ENCODE measurements around the gene CD52.
"Not testable (repeated sequence)": the region's sequence is repeated elsewhere in the genome, so short reads cannot be mapped to it uniquely, and the experiment has no call there.

CD52 gene

DNA sequence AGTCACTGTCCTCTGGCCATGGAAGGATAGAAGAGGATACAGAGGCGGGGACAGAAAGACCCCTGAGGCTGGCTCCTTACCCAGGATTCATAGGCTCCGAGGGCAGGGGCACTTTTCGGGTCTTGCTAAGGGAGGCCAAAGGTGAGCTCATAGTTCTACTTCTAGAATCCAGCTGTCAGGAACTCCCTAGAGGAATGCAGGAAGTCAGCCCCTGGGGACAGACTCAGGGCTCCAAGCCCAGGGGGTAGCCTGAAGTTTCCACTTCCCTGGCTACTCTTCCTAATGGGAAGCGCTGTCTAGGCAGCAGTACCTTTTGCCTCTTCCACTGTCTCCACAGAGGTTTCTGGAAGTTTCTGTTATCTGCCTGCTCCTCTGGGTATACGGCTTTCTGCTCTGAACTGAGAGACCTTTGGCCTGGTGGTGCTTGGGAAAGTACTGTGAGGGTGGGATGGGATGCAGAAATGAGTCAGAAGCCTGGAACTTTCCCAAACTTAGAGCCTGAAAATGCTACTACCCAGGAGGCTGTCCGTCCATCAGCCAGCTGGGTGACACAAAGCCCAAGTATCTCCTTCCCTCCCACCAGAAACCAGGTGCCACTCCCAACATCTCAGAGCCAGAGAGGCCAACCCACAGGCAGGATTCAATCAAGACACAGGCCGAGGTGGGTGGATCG, 14.9 kb upstream of the CD52 start:
- no peak for DNase-seq

DNA sequence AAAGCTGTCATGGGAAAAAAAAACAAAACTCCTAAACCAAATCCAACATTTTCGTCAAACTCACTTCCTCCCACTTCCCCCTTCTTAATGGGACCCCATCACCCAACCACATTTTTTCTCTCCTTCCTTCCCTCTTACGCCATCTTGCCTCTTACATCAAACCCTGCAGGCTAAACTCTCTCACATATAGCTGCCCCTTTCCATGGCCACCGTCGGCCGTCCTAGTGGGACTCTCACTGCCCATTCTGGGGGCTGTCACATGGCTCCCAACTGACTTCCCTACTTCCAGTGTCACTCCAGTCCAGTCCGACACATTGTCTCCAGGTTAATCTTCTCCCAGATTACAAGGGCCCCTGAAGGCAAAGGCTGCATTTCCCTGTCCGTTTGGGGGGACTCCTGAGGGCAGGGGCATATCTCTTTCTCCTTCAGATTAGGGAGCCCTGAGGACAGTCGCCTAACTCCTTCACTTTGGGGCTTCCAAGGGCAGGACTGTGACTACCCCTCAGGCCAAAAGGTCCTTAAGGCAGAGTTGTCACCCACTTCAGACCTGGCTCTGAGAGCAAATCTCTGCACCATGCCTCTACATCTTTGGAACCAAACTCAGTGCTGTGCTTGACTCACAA, 12.0 kb upstream of the CD52 start:
- no peak for DNase-seq

DNA sequence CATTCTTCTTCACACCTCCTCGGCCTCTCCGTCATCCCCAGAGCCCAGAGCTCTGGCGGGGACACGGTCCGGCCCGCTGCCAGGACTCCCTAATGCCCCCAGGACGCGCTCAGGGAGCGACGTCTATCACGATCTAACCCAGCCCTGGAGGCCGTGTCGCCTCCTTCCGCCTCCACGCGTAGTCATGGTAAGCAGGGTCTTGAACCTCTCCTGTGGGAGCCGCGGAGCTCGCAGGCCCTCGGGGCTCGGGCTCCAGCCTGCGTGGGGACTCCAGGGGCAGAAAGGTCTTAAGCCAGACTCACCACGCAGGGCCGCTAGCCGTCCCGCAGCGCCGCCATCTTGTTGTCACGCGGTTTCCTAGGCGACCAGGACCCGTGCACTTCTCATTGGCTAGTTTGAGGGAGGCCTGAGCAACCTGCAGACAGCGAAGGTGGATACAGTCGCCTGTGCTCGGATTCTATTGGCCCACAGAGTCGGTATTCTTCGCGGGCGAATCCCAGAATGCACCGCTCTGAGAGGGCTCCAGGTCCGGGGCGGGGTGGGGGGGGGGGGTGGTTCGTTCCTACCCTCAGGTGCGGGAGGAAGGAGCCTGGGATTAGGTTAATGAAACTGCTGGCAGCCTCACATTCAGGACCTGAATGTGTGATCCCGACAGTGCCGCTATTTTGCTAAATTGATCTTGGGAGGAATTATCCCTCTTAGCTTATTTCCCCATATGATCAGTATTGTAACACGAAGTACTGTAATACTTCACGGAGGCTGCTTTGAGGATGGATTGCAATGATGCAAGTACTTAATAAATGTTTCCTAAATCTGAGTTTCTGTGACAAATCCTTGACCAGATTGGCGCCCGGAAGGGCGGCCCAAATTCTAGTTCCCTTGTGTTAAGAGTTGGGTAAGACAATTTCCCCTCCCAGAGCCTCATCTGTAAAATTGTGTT, 11.2 kb upstream of the CD52 start, which contains the start of gene UBXN11:
Gene UBXN11 (minus strand): TSS at position 347 of the 940 bp plus-strand sequence. CDS start 3,753 bp downstream, outside the sequence.
- DNase-seq: peak; percentile 95

DNA sequence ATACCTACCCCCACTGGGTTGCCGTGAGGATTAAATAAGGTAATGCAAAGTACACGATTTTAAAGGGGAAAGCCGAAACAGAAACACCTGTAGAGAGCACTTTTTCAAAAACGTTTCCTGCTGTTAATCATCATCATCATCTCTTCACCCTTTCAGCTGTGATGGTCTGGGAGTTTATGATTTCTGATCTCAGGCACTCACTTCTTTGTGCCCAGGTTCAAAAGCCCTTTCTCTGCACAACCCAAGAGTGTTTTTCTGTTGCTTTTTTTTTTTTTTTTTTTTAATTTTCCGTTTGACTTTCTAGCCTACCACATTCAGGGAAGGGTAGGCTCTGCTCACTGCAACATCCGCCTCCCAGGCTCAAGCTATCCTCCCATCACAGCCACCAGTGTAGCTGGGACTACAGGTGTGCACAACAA, 10.4 kb upstream of the CD52 start:
- DNase-seq: peak; percentile 41

DNA sequence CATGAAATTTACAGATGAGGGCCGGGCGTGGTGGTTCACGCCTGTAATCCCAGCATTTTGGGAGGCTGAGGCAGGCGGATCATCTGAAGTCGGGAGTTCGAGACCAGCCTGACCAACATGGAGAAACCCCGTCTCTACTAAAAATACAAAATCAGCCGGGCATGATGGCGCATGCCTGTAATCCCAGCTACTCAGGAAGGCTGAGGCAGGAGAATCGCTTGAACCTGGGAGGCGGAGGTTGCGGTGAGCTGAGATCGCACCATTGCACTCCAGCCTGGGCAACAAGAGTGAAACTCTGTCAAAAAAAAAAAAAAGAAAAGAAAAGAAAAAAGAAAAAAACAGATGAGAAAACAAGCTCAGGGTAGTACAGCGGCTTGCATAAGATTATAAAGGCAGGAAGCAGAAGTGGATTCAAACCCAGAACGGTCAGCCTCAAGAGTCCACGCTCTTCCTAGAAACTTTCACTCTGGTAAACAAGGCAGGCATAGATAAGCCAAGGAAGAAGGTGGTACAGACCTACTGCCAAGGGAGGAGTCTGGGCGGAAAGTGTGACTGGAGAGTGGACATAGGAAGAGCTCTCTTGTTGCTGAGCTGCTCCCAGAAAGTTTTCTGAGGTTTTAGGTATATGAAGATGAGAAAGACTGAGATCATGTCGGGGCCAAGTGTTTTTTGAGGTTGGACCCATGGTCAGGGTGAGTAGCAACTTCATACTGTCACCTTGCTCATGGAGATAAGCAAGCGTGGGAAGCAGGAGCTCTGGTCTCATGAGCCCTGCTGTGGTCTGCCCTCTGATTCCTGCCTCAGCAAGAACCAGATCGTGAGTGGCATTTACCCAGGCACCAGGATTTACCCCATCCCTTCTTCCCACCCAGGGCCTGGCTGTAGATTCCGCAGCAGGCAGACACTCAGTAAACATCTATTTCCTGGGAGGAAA, 9.5 kb upstream of the CD52 start:
- peak; percentile 59 for DNase-seq

DNA sequence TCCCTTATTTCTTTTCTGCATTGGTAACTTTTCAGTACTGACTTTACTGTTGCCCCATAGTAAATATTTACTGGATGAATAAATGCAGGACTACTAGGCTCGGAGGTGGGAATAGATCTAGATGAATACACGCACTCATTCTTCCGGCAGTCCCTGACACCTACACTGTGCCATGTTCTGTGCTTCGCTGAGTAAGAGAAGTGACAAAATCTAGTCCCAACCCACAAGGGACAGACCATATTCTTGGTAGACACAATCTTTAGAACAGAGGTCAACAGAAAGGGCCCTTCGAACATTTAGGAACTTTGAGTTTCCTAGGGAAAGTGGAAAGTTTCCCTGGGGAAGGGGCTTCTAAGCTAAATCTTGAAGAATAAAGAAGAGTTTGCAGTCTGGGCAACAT, 3.3 kb upstream of the CD52 start:
- no peak for DNase-seq

DNA sequence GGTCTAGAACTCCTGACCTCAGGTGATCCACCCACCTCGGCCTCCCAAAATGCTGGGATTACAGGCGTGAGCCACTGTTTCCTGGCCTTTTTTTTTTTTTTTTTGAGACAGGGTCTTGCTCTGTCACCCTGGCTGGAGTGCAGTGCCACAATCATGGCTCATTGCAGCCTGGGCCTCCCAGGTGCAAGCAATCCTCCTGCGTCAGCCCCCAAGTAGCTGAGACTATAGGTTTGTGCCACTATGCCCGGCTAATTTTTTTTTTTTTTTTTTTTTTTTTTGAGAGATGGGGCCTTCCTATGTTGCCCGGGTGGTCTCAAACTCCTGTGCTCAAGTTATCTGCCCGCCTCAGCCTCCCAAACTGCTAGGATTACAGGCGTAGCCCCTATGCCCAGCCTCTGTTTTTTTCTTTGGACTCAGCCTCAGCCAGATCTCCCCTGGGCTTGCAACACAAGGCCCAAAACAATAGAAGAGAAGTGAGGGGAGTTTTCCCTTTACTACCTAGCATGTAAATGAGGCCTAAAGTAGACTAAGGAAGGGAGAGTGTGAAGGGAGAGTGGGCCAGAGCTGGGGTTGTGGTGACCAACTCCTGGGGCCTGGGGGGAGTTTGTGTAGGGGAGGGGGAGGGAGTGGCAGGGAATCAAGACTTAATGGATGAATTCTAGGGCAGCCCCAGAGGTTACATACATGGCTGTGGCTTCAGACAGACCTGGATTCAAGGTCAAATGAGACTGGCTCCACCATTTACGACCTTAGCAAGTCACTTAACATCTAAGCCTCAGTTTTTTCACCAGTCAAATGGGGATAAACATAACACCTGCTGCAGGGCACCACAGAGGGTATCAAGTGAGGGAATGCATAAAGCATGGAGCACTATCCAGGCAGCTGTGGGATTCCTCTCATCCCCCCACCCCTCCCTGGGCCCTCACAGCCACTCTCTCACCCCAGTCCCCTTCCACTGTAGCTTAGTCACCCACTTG, 1.6 kb upstream of the CD52 start:
- DNase-seq: no peak

DNA sequence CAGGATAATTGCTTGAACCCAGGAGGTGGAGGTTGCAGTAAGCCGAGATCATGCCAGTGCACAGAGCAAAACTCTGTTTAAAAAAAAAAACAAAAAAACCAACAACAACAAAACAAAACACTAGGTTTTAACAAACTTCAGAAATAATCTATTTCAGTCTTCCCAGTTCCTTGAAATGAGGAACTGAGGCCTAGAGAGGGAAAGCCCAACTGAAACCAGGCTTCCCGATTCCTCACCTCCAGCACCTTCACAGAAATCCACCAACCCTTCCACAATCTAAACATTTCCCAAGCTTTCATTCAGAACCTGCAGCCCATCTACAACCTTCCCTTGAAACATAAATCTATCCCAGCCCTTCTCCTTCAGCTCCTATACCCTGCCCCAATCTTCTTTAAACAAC, 612 bp upstream of the CD52 start:
- DNase-seq: no peak

DNA sequence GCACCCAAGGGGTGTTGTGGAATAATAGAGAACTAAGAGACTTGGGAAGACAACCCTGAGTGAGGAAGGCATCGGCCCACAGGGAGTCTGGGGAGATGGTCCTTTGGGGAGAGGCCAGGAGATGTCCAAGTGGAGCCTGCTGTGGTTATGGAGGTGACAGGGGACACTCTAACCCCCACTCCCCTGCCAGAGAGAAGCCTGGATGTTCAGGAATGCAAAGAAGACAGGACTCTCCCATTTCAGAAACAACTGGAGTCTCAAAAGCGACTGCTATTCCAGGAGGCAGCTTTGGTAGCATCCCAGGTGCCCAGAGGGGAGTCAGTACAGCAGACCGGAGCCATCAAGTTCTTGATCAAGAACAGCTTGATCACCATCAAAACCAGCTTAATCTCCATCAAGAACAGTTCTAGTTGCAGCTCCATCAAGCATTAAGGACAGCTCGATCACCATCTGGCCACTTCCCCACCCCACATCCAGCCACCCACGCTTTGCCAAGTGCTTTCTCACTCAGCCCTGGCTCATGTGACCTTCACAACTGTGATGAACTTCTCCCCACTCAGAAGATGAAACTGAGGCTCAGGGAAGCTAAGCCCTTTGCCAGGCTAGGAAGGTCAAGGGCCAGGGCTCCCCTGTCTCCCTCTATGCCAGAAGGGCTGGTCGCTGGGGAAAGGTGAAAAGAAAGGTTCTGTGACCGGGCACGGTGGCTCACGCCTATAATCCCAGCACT, 743 bp downstream of the CD52 start:
- DNase-seq: peak; percentile 71

DNA sequence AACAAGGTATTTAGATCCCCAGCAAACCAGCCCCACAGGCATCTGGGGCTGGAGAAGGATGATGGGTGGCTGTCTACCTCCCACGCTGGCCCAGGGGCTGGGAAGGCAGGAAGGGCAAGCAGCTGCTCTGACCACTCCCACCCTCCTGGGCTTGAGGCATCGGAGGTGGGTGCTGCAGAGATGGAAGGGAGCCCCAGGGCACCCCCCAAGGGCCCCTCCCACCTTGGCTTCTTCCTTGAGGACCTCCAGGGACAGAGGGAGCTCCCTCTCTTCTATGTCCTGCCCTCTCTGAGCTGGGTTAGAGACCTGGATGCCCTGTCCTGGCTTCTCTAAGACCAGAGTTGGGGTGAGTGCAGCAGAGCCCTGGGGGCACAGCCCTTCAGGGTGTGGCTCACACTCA, 3.1 kb downstream of the CD52 start:
- DNase-seq: no peak

DNA sequence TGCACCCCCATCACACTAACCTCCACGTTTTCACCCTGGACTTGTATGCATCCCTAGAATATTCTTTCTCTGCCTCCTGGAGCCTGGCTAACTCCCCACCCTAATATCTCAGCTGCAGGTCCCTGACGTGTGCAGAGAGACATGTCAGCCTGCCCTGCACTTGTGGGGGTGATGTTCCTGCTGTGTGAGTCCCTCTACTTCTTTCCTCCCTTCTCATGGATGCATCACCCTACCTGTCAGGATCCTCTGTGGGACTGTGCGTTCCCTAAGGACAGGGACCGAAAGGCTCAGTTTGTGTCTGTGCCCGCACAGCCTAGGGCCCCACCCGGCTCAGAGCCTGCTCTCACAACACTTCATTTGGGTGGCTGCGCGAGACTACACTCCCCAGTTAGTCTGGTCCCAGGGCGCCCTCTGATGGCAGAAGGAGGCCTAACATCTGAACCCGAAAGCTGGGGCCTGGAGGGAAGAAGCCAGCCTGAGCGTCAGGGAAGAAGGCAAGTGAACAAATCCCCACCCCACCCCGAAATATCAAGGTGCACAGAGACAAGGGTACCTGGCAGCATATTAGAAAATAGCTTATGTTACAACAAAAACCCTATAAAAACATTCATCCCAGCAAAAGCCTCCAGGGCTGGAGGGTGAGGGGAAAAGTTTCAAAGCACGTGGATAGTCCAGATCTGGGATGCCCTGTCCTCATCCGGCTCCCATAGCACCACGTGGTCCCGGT, 3.7 kb downstream of the CD52 start:
- peak; percentile 98 for DNase-seq

DNA sequence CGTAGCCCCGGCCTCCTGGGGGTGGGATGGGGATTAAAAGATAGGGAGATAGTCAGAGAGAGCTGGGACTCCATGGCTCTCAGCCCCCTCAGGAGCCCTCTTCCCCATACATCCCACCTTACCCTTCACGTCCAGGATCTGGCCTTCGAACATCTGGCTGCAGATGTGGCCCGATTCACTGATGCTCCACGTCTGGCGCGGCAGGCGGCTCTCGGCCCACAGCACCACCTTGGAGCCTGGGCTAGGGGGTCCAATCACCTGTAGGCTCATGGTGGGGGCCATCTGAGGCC, 4.2 kb downstream of the CD52 start:
- DNase-seq: no peak

DNA sequence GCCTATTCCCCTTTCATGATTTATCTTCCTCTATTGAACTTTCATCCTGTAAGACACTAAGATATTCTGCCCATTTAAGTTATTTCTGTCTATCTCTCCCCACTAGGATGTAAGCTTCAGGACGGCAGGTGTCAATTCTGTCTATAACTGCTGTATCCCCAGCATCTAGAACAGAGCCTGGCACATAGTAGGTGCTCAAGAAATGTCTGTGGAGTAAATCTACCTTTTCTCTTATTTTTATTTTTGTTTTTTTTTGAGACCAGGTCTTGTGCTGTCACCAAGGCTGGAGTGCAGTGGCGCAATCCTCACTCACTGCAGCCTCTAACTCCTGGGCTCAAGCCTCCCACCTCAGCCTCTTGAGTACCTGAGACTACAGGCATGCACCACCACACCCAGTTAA, 5.6 kb downstream of the CD52 start:
- no peak for DNase-seq

DNA sequence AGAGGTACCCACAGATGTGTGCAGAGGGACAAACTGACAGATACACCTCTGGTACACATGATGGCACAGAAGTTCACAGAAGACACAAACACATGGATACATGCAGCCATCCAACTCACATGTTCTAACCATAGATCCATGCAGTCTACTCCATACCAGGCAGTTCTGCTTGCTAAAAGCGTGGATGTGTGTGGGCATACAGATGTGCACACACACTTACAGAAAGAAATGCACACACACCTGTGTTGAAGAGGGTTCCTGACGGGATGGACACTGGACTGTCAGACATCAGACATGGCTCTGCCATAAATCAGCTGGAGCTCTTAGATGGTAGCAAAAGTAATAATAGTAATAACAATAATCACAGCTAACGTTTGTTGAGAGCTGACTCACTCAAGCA, 6.8 kb downstream of the CD52 start:
- DNase-seq: no peak

DNA sequence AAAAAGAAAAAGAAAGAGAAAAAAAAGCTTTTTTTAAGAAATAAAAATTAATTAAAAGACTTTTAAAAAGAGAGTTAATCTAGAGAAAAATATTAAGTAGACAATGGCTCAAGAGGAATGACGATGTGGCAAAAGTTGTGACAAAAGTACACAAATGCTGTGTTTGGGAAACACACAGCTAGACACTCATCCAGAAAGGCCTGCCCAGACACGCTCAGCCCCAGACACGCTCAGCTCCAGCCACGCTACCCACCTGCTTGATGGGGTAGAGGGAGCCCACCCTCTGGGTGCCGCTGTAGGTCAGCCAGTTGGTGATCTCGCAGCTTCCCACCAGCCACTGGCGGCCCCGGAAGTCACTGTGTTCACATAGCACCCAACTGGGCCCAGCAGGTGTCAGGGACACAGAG, 10.2 kb downstream of the CD52 start:
- no peak for DNase-seq

DNA sequence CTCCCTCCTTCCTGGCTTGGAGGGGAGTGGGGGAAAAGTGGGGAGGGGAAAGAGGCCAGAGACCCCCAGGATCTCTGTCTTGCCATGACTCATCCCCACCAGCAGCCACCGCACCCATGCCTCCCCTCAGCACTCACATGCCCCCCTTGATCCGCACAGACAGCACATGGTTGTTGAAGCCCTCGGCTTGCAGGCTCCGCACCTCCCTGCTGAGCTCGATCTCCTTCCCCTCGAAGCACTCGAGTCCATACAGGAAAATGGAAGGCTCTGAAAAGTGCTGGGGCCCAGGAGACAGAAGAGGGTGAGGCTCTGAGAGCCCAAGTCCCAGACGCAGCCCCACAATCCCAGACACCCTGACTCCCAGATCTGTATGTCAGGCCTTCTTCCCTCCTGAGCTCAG, 10.8 kb downstream of the CD52 start:
- no peak for DNase-seq

DNA sequence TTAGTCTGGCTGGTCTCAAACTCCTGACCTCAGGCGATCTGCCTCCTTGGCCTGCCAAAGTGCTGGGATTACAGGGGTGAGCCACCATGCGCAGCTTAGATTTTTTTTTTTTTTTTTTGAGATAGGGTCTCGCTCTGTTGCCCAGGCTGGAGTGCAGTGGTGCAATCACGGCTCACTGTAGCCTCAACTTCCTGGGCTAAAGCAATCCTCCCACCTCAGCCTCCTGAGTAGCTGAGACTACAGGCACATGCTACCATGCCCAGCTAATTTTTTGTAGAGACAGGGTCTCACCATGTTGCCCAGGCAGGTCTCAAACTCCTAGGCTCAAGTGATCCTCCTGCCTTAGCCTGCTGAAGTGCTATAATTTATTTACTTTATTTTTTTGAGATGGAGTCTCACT, 11.6 kb downstream of the CD52 start:
- DNase-seq: not testable (repeated sequence)

DNA sequence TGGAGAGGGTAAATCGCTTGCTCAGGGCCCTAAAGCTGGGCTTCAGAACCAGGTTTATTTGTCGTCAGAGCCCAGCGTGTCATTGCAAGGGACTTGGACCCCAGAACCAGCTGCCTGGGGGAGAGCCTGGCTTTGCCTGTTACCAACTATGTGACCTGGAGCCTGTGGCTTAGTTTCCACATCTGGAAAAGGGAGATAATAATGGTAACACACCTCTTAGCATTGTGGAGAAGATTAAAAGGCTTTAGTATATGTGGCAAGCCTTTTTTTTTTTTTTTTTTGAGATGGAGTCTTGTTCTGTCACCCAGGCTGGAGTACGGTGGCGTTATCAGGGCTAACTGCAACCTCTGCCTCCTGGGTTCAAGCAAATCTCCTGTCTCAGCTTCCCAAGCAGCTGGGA, 12.5 kb downstream of the CD52 start:
- no peak for DNase-seq

DNA sequence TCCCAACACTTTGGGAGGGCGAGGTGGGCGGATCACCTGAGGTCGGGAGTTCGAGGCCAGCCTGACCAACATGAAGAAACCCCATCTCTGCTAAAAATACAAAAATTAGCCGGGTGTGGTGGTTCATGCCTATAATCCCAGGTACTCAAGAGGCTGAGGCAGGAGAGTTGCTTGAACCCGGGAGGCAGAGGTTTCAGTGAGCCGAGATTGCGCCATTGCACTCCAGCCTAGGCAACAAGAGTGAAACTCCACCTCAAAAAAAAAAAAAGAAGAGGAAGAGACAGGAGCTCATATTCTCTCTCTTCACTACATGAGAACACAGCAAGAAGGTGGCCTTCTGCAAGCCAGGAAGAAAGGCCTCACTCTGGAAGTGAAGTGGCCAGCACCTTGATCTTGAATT, 15.6 kb downstream of the CD52 start:
- DNase-seq: not testable (repeated sequence)

Measured in activated CD4-positive, alpha-beta T cell treated with anti-CD3 and anti-CD28 coated beads for 48 hours (primary cell).